ENCODE data around the gene MAGI1. TPM values are rescaled to one million over a fixed set of nuclear protein-coding genes. Genes with fewer than 3 reads are reported as not detected.

MAGI1 gene
- total RNA-seq, 1 experiment from 2014 or later: 38.6 TPM

DNA sequence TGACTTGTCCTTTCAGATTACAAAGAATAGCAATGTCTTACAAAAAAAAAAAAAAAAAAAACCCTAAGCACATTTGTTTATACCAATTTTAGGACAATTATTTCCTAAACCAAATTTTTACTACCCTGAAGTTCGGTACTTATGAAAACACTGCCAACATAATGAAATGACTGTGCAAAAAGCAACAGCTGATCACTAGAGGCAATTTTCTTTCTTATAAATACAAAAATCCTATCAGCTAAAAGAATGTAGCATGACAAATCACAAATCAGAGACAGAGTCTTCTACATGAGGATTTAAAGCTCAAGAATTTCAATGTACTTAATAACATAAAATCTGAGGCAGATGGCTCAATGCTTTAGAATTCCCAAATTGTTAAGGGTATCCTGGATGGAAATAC, 191.8 kb downstream of the MAGI1 start:
- Histone ChIP-seq H3K27ac (ENCODE audit: low read depth, low read length) (no peak overlapping the region), H3K4me1 (ENCODE audit: control insufficient read depth in 1 of 2, insufficient read depth in 2 of 2, low read length in 2 of 2) (no peaks in the 10 kb centered on the region; a peak in 1 of 4 replicates), H3K9ac (ENCODE audit: low read length) (no peak overlapping the region), H3K27me3 (ENCODE audit: insufficient read depth, low read length) (no peaks in the 10 kb centered on the region), H2AFZ (ENCODE audit: low read depth, low read length, poor library complexity, severe bottlenecking) (no peak overlapping the region), H3K9me2 (ENCODE audit: insufficient read depth) (no peaks in the 10 kb centered on the region), H3K4me2 (ENCODE audit: low read length) (no peak overlapping the region), H3K79me2 (ENCODE audit: insufficient read depth, low read length) (peaks cover 3% of the 10 kb centered on the region; the same call in 1 of the 2 replicates), H3K4me3 (replicated peaks in 1 of 2; ENCODE audit: low read depth in 1 of 2, low read length in 2 of 2) (no peak overlapping the region), H4K20me1 (ENCODE audit: insufficient read depth) (no peaks in the 10 kb centered on the region), H3K36me3 (ENCODE audit: control insufficient read depth in 1 of 2, insufficient read depth in 2 of 2, low read length in 2 of 2) (no peaks in the 10 kb centered on the region), H3K9me3 (ENCODE audit: control insufficient read depth in 1 of 2, insufficient read depth in 1 of 2, low read depth in 1 of 2, low read length in 2 of 2) (no peaks in the 10 kb centered on the region)
- no TSS peak for BruUV-seq (replicated peaks)
- ATAC-seq (no peak), DNase-seq (ENCODE audit: low read depth, low spot score) (no peak)
- CTCF ChIA-PET: no interaction called here
- POLR2A ChIA-PET: no interaction called here
- intact Hi-C loops (cut with micrococcal nuclease): no loop called here
- RAD21 ChIA-PET (ENCODE audit: low non-redundant PET in 1 of 2, low total read pairs in 2 of 2, uncharacterized antibody in 2 of 2, unreplicated experiment in 2 of 2): interaction anchor here in 1 of 2 experiments (0.6 kb wide), 1 partner anchor 254 kb away, joined by 3 read pairs; no protein-coding TSS in a partner anchor
- TF ChIP-seq SRF (IDR thresholded peaks at IDR 0.05; ENCODE audit: low read depth): no peak
- no peak for TF ChIP-seq EZH2 (IDR thresholded peaks at IDR 0.05)
- no peak for TF ChIP-seq FOSL1 (IDR thresholded peaks at IDR 0.05; ENCODE audit: low read depth)
- TF ChIP-seq, protein P1, sequence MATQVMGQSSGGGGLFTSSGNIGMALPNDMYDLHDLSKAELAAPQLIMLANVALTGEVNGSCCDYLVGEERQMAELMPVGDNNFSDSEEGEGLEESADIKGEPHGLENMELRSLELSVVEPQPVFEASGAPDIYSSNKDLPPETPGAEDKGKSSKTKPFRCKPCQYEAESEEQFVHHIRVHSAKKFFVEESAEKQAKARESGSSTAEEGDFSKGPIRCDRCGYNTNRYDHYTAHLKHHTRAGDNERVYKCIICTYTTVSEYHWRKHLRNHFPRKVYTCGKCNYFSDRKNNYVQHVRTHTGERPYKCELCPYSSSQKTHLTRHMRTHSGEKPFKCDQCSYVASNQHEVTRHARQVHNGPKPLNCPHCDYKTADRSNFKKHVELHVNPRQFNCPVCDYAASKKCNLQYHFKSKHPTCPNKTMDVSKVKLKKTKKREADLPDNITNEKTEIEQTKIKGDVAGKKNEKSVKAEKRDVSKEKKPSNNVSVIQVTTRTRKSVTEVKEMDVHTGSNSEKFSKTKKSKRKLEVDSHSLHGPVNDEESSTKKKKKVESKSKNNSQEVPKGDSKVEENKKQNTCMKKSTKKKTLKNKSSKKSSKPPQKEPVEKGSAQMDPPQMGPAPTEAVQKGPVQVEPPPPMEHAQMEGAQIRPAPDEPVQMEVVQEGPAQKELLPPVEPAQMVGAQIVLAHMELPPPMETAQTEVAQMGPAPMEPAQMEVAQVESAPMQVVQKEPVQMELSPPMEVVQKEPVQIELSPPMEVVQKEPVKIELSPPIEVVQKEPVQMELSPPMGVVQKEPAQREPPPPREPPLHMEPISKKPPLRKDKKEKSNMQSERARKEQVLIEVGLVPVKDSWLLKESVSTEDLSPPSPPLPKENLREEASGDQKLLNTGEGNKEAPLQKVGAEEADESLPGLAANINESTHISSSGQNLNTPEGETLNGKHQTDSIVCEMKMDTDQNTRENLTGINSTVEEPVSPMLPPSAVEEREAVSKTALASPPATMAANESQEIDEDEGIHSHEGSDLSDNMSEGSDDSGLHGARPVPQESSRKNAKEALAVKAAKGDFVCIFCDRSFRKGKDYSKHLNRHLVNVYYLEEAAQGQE (IDR thresholded peaks at IDR 0.05; ENCODE audit: low read depth): no peak
- TF ChIP-seq, protein P2, sequence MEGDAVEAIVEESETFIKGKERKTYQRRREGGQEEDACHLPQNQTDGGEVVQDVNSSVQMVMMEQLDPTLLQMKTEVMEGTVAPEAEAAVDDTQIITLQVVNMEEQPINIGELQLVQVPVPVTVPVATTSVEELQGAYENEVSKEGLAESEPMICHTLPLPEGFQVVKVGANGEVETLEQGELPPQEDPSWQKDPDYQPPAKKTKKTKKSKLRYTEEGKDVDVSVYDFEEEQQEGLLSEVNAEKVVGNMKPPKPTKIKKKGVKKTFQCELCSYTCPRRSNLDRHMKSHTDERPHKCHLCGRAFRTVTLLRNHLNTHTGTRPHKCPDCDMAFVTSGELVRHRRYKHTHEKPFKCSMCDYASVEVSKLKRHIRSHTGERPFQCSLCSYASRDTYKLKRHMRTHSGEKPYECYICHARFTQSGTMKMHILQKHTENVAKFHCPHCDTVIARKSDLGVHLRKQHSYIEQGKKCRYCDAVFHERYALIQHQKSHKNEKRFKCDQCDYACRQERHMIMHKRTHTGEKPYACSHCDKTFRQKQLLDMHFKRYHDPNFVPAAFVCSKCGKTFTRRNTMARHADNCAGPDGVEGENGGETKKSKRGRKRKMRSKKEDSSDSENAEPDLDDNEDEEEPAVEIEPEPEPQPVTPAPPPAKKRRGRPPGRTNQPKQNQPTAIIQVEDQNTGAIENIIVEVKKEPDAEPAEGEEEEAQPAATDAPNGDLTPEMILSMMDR (IDR thresholded peaks at IDR 0.05 in 2 of 3, conservative IDR thresholded peaks at IDR 0.05 in 1 of 3; ENCODE audit: borderline replicate concordance in 1 of 3, insufficient read depth in 1 of 3, low read depth in 2 of 3, low read length in 2 of 3): no peak
- TF ChIP-seq POLR2A (IDR thresholded peaks at IDR 0.05; ENCODE audit: borderline replicate concordance, extremely low read depth, insufficient read depth, insufficient read length): no peak
- no peak for TF ChIP-seq CEBPB (IDR thresholded peaks at IDR 0.05; ENCODE audit: low read depth)
- TF ChIP-seq, protein P3, sequence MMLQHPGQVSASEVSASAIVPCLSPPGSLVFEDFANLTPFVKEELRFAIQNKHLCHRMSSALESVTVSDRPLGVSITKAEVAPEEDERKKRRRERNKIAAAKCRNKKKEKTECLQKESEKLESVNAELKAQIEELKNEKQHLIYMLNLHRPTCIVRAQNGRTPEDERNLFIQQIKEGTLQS (IDR thresholded peaks at IDR 0.05): no peak
- no peak for TF ChIP-seq CBX3 (IDR thresholded peaks at IDR 0.05; ENCODE audit: low read depth)
- no peak for TF ChIP-seq JUND (IDR thresholded peaks at IDR 0.05)
- TF ChIP-seq POLR2AphosphoS5 (IDR thresholded peaks at IDR 0.05; ENCODE audit: low read depth, low read length): no peak
- TF ChIP-seq RAD21 (IDR thresholded peaks at IDR 0.05; ENCODE audit: low read depth): no peak
- TF ChIP-seq SIN3A (IDR thresholded peaks at IDR 0.05; ENCODE audit: low read depth): no peak
- no peak for TF ChIP-seq YY1 (IDR thresholded peaks at IDR 0.05; ENCODE audit: extremely low read depth, insufficient replicate concordance, low read depth, low read length)
- TF ChIP-seq ZNF274 (IDR thresholded peaks at IDR 0.05; ENCODE audit: low read depth, low read length): no peak
- TF ChIP-seq SP1 (IDR thresholded peaks at IDR 0.05; ENCODE audit: low read depth): no peak
